Measurements from ENCODE around the gene KATNAL2.
A peak's percentile ranks its signal among the peaks of the same experiment; 100 is the strongest.

KATNAL2 gene, protein sequence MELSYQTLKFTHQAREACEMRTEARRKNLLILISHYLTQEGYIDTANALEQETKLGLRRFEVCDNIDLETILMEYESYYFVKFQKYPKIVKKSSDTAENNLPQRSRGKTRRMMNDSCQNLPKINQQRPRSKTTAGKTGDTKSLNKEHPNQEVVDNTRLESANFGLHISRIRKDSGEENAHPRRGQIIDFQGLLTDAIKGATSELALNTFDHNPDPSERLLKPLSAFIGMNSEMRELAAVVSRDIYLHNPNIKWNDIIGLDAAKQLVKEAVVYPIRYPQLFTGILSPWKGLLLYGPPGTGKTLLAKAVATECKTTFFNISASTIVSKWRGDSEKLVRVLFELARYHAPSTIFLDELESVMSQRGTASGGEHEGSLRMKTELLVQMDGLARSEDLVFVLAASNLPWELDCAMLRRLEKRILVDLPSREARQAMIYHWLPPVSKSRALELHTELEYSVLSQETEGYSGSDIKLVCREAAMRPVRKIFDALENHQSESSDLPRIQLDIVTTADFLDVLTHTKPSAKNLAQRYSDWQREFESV

DNA sequence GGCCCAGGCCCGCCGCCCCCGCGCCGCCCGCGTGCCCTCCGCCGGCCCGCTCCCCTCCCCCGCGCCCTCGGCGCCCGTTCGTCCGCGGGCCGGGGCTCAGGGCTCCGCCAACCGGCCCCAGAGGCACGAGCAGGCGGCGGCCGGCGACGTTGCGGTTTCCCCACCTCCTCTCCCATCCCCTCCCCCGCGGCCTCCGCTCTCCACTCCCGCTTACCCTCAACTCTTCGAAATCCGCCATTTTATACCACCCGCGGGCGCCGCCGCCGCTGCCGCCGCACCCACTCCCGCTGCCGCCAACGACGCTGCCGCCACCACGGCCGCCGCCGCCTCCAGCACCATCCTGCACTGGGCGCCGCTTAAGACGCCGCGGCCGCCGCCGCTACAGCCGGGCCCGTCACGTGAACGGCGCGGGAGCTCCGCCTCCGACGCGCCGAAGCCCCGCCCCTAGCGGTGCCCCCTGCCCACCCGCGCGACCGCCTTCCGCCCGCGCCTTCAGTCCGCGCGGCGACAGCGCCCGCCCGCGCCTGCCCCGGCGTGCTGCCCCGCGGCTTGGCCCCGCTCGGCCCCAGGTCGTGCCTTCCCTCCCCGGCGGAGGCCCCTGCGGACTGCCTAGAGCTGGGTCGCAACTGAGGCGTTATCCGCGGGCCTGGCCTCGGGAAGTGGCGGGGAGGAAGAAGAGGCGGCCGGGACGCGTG is at the start of gene KATNAL2, which contains the start of gene PIAS2:
KATNAL2 (plus strand) TSS at position 495 of the 695 bp plus-strand sequence. CDS start 29,271 bp downstream, outside the sequence.
PIAS2 (minus strand) TSS at position 400 of the 695 bp plus-strand sequence; CDS start at position 238, 162 bp downstream.
- peak; percentile 72 for DNase-seq (ENCODE audit: low spot score)

DNA sequence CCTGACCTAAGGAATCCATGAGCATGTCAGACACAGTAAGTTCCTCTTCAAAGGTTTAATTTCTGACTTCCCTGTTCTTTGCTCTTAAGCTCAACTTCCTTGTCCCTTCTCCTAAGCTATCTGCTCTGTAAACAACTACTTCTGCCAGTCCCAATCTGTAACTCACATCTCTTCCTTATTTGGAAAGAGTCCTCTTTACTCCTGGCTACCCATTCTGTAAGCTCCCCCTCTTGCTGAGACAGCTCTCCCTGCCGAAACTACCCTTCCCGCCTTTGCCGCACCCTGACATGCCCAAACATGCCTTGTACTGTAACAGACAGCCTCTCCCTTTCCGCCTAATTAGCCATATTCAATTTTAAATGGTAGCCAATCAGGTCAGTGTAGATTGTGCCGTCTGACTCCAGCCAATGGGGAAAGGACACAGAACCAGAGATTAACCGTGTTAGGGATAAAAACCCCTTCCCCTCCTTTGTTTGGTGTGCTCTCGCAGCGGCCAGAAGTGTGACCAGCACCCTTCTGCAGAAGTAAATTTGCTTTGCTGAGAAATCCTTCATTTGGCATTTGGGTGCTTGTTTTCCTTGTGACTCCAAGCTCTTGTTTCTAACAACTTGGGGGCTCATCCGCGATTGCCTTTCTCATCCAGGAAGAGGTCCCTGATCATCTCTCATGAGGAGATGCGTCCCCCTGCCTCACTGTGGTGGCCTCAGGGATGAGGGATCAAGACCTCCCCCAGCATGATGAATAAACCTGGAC is 49.1 kb upstream of the KATNAL2 start:
- DNase-seq (ENCODE audit: low spot score), result no peak

DNA sequence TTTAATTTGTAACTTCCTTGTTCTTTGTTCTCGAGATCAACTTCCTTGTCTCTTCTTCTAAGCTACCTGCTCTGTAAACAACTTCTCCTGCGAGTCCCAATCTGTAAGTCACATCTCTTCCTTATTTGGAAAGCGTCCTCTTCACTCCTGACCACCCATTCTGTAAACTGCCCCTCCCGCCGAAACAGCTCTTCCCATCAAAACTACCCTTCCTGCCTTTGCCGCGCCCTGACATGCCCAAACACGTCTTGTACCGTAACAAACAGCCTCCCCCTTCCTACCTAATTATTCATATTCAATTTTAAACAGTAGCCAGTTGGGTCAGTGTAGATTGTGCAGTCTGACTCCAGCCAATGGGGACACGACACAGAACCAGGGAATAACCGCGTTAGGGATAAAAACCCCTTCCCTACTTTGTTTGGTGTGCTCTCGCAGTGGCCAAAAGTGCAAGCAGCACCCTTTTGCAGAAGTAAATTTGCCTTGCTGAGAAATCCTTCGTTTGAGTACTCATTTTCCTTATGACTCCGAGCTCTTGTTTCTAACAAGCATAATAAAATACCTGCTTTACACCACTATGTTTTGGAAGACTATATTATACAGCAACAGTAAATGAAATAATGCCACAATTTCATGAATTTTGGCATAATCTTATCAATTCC is 39.9 kb upstream of the KATNAL2 start:
- DNase-seq (ENCODE audit: low spot score), result no peak

DNA sequence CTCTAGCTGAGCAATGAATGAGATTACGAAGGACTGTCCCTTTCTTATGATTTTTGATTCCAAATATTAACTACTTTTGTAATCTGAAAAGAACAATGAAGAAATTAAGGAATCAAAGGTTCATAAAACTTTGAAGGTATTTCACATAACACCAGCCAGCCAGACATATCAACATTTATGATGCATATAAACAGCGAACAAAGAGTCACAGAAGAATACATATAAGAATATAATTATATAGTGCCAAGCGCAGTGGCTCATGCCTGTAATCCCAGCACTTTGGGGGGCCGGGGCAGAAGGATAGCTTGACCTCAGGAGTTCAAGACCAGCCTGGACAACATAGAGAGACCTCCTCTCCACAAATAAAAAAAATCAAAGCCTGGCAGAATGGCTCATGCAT is 34.2 kb upstream of the KATNAL2 start:
- DNase-seq (ENCODE audit: low spot score), result no peak

DNA sequence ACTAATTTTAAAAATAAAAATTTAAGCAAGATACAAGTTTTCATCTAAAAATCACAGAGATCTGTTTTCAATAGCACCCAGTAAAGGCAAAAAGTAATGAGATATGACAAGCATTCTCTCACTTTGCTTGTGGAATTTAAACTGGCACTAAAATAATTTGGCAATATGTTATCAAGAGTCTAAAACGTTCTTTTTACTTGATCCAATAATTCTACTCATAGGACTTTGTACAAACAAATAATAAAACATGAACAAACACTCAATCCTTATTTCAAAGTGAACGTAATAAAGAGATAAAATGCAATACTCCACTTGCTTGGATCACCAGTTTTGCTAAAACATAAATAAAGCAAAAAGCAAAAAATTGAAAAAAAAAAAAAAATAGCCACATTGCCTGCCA is 30.5 kb upstream of the KATNAL2 start:
- no peak for DNase-seq (ENCODE audit: low spot score)

DNA sequence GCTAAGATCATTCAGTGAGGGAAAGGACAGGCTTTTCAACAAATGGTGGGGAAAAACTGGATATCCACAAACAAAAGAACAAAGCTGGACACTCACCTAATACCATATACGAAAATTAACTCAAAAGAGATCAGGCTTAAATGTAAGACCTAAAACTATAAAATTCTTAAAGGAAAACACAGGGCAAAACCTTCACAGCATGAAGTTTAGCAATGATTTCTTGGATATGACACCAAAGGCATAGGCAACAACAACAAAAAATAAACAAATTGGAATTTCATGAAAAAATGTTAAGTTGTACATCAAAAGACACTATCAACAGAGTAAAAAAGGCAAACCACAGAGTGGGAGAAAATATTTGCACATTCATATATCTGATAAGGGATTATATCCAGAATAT is 28.4 kb upstream of the KATNAL2 start:
- no peak for DNase-seq (ENCODE audit: low spot score)

DNA sequence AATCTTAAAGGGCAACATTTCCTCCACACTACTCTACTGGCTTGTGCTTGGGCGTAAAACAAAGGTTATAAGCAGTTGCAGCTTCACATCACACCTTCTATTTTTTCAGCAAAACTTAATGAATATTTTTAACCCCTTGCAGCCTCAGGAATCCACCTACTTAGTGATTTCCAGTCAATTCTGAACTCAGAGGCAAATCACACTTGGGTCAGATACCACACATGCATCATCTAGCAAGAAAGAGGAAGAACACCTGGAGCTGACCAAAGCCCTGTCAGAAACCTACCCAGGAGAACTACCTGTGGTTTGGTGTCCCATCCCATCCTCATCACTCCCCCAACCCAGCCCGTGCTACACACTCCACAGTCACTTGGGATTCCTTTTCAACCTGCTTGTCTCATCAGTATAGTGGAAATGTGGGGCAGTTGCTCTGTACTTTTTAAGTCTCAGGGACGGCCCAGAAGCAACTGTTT is 25.6 kb upstream of the KATNAL2 start:
- DNase-seq (ENCODE audit: low spot score), result no peak

DNA sequence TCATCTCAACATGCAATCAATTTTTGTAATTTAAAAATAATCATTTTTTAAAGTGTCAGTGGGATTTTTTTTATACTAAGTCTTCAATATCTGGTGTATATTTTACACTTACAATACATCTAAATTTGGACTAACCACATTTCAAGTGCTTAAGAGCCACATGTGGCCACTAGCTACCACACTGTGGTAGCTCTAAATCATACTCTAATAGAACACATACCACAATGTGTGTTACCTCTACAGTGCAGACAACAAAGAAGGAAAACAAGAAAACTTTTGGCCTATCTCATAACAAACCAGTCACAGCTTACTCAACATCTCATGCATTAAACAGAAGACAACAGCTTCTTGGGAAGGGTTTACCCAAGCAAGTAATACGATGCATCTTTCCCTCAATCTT is 24.6 kb upstream of the KATNAL2 start:
- DNase-seq (ENCODE audit: low spot score), result no peak

DNA sequence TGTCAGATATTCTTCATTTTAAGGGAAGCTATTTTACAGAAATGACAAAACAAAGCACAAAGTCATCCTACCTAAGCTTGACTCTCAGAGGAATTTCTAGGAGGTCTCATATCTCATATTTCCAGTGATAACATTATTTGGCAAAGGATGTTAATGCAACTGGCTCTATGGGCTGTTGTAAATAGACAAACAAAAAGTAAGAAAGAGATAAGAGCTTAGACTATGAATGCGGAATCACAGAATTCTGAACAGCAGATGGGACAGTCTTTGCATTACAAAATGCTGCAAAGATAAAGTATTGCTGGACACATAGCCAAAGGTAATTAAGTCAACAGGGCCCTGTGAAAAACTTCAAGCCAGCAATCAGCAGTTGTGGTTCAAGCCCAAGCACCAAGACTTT is 24.0 kb upstream of the KATNAL2 start:
- DNase-seq (ENCODE audit: low spot score), result no peak

DNA sequence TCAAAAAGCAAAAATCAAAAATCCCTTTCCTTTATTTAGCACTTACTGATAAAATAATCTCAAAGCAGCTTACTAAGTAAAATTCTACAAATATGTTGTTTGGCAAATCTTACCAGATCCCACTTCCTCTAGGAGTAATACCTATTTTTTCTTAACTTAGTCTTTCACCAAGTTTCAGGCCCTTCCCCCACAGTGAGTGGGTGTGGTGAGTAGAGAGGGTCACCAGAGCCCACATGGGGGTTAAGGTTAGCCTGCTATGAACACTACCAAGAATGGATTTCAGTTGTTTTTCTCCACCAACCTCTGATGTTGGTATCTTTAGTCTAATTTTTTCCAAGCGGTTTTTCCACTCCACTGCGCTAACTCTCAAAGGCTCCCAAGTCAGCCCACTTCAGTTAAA is 23.3 kb upstream of the KATNAL2 start:
- DNase-seq (ENCODE audit: low spot score), result no peak

DNA sequence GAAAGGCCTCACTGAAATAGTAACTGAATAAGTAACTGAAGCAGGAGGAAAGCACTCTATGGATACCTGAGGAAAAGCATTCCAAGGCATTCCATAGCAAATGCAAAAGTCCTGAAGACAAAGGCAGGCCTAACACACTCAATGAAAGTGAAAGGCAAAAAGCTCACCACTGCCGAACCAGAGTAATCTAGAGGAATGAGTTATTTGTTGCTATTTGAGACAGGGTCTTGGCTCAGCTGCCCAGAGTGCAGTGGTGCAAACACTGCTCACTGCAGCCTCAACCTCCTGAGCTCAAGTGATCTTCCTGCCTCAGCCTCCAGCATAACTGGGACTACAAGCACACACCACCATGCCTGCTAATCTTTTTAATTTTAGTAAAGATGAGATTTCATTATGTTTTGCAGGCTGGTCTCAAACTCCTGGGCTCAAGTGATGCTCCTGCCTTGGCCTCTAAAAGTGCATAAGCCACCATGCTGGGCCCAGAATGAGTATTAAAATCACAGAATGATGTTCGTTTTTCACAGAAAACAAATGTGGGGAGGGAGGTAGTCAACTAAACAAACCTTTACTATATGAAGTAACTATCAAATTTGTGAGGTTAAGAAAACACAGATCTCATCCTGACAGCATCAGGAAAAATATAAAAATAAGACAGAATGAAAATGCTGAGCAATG is 18.0 kb upstream of the KATNAL2 start:
- DNase-seq (ENCODE audit: low spot score), result no peak

DNA sequence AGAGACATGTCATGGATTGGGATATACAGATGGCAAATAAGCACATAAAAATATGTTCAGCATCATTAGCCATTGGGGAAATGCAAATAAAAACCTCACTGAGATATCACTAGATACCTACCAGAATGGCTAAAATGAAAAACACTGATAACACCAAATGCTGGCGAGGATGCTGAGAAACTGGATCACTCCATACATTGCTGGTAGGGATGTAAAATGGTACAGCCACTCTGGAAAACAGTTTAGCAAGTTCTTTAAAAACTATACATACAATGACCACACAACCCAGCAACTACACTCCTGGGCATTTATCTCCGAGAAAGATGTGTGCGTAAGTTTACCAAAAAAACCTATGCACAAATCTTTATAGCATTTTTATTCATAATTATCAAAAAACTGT is 14.0 kb upstream of the KATNAL2 start:
- DNase-seq (ENCODE audit: low spot score), result no peak

DNA sequence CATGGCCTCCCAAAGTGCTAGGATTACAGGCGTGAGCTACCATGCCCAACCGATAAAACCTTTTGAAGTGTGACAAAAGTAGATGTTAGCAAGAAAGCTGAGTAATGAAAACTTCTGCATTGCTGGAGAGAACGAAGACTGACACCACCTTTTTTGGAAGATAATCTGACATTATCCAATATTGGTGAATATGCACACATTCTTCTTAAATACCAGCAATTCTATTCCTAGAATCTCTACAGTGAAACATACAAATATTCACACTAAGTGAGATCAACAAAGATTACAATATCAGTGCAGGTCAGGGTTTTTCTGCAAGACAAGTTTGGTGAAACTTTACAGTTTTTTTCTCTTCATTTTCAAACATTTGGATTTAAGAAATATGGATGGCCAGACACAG is 7.9 kb upstream of the KATNAL2 start:
- no peak for DNase-seq (ENCODE audit: low spot score)

DNA sequence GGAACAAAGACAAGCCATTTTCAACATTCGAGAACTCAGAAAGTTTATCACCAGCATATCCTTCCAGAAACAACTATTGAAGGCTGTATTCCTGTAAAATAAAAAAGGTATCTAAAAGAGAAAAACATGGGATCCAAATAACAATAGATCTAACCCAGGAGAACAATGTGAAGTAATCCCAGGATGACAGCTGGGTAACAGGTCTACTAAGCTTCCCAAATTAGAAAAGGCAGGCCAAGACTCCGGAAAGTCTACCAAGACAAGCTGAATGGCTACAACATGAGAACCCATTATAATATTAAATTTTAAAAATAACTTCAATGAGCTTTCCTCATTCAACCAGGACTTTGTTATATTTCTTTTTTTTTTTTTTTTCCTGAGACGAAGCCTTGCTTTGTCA is 6.5 kb upstream of the KATNAL2 start:
- DNase-seq (ENCODE audit: low spot score), result no peak

DNA sequence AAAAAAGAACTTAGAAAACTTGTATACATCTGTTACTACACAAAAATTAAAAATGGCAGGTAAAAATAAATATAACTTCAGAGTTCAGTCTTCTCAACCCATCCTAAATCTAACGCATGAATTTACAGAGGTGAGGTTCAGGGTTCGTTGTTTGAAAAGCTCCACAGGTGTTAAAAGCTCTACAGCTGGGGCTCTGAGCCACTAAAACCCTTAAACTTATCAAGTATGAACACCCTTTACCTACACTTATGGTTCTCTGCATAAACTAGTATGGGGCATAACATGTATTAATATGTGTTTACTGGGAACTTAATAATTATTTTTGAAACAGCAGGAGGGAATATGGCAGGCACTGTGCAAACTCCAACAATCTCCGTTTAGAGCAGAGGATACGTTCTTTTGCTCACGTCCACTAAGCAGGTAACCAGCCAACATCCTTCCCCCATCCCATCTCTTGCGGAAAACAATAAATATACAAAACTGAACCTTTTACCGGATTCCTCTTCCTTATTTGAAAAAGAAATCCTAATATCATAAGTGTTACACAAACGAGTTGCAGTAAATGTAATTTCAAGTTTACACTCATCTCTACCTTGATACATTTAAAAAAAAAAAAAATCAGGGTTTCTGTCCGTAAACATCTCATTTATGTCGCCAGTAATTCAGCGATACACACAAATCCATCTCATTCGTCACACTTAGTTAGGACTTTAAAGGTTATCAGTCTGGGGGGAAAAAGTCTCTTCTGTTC is 1.4 kb upstream of the KATNAL2 start:
- DNase-seq (ENCODE audit: low spot score), result no peak

DNA sequence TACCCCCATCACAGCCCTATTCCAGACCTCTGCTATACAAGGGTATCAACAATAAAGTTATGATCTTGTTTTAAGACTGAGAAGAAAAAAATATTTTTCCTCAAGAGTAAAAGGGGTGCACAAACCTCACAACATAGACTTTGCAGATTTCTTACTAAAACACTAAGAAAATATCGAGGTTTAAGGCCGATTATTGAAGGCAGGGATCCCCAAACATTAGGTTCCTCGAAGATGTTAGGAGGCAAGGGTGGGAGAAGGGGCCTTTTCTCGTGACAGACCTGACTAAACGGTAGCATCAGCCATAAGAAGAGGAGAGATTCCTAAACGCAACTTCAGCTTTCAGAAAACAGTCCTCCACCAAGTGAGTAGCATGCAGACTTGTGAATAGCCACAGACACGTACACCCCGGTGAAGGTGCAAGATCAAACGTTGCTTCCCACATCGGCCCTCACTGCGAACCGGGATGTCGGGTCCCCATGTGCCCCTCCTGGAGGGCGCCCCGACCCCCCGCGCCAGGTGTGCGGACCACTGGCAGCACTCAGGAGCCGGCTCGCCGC is 773 bp upstream of the KATNAL2 start:
- DNase-seq (ENCODE audit: low spot score), result peak; percentile 31

DNA sequence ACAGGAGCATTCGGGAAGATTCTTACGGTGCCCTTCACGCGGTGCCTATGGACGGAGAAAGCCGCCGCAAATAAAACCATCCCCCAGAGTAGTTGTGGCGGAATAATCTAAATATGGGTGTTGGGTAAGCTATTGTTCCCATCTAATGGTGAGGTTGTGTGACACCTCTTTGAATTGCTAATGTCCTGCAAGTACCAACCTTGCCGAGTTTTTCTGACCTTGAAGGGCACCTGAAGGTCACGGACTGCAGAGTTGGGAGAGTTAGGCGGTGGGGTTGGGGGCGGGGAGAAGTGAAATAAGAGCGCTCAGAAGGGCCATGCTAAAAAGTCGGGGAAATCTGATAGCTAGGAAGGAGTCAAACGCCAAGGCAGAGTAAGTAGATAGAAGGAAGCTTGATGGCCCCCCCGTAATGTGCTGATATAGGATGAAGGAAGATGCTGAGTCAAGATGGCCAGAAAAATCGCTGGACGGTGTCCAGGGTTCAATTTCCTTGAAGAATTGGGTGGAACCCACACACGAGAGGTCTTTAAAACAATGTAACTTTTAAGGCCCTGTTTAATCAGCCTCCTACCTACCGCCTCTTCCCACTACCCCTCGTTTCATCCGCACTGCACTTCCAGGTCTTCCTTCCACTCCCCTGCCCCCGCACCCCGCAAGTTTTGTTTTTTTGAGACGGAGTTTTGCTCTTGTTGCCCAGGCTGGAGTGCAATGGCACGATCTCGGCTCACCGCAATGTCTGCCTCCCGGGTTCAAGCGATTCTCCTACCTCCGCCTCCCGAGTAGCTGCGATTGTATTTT is 600 bp downstream of the KATNAL2 start:
- DNase-seq (ENCODE audit: low spot score), result peak; percentile 13

DNA sequence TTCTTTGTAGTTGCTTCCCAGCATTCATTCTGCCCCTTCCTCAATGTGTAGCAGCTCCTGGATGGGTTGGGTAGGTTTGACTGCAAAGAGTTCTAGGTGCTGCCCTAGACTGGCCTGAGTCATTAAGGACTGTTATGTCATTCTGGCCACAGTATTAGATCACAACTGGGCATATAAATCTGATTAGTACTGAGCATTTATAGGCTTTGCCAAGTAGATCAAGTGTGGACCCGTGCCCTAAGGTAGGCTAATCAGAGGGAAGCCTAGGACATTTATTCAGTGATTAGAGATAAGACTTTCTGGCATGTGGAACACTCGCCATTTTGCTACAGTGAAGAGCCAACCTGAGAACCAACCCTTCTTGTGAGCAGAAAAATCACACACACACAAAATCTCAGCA is 2.7 kb downstream of the KATNAL2 start:
- DNase-seq (ENCODE audit: low spot score), result no peak

DNA sequence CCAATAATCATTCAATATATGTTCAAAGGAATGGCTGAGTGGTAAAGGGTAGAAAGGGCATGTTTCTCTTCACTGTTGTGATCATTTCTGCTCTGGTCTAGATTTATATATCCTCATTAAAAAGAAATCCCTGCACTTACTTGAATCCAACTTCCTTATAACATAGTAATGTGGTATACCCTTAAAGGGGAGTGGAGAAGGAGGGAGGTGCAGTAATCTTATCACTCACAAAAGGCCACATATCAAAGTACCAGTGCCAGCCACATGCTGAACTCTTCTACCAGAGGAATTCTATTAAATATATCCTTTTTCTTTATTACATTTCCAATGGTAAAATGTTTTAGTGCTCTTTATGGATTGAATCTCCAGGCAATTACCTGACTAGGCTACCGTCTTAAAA is 3.3 kb downstream of the KATNAL2 start:
- DNase-seq (ENCODE audit: low spot score), result no peak

Data from CD4-positive, alpha-beta T cell treated with Interleukin-15 for 4 hours (primary cell).